Type B pancreatic cell (in vitro differentiated cells): ENCODE data around the gene KIZ. TPM values are rescaled to one million over a fixed set of nuclear protein-coding genes. Genes with fewer than 3 reads are reported as not detected.

ENCODE experiments used
- DNase-seq: peaks from one replicate; pipeline ENCODE4 v3.0.0; 2021; ENCODE audit warnings: mixed read lengths; ENCODE audit not compliant: unreplicated experiment; ENCODE audit errors: extremely low spot score
- H3K27ac Mint-ChIP-seq: 2 replicates; pipeline ENCODE4 v1.8.0; 2021; ENCODE audit warnings: mild to moderate bottlenecking, mixed read lengths
- H3K27me3 Mint-ChIP-seq: 2 replicates; pipeline ENCODE4 v1.8.0; 2021; ENCODE audit warnings: mixed read lengths
- H3K36me3 Mint-ChIP-seq: 2 replicates; pipeline ENCODE4 v1.8.0; 2021; ENCODE audit warnings: mixed read lengths
- H3K4me1 Mint-ChIP-seq: one replicate; pipeline ENCODE4 v1.8.0; 2021; ENCODE audit warnings: mixed read lengths; ENCODE audit not compliant: unreplicated experiment
- H3K4me3 Mint-ChIP-seq: 2 replicates; pipeline ENCODE4 v1.8.0; 2021; ENCODE audit warnings: mild to moderate bottlenecking, mixed read lengths
- H3K9me3 Mint-ChIP-seq: 2 replicates; pipeline ENCODE4 v1.8.0; 2021; ENCODE audit warnings: mixed read lengths
- CTCF ChIP-seq: fragments of 200-600 bp; sonication (generic); conservative IDR thresholded peaks from 2 replicates; pipeline ENCODE4 v1.5.0; 2021; ENCODE audit warnings: antibody characterized with exemption, mild to moderate bottlenecking
- long read RNA-seq: library from polyadenylated mRNA; unstranded; transcript quantifications from one replicate; pipeline ENCODE4 v2.0.0, GENCODE V29; 2020
- total RNA-seq: library from RNA; stranded (reverse); gene quantifications from 2 replicates; pipeline ENCODE4 v1.2.1, GENCODE V29; 2021; ENCODE audit warnings: low replicate concordance

Gene KIZ, protein sequence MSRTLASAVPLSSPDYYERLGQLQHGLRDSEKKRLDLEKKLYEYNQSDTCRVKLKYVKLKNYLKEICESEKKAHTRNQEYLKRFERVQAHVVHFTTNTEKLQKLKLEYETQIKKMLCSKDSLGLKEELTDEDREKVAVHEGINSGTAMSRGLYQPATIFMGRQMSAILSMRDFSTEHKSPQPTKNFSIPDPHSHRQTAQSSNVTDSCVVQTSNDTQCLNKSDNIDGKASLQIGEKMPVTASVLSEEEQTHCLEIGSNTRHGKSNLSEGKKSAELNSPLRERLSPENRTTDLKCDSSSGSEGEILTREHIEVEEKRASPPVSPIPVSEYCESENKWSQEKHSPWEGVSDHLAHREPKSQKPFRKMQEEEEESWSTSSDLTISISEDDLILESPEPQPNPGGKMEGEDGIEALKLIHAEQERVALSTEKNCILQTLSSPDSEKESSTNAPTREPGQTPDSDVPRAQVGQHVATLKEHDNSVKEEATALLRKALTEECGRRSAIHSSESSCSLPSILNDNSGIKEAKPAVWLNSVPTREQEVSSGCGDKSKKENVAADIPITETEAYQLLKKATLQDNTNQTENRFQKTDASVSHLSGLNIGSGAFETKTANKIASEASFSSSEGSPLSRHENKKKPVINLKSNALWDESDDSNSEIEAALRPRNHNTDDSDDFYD
- total RNA-seq = 13.8 and 15.5 TPM in 2 replicates
- long read RNA-seq, transcript KIZ-210 (13 exons, 2,130 nt) = major isoform, 35 of 54 reads
- long read RNA-seq, partial matches to known transcripts = 5 of 54 reads
- long read RNA-seq, other reads (novel, unspliced or antisense) = 12 of 54 reads

DNA sequence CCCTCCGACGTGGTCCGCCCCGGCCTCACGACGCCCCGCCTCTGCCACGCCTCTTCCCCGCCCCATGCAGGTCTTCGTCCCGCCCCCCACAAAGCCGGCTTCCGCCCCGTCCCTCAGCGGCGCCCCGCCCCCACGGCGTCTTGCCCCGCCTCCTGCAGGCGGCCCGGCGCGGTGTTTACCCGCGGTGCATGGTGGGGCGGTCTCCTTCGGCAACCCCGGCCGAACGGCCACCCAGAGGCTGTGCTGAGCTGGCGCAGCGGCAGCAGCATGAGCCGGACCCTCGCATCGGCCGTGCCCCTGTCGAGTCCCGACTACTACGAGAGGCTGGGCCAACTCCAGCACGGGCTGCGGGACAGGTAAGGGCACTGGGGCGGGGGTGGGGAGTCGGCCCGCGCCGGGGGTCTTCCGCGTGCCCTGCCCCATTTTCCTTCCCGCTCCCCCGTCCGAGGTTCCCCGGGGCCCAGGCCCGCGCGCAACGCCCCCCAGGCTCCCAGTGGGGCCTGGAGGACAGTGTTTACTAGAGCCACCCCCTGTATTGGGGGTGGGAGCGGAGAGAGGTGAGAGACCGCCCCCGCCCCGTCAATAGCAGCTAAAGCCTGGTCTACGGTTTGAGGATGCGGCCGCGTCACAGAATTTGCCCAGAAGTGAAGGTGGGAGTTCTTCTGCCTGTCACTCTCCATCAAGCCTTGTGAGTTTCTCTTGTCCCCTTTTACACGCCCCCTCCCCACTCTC is at the start of gene KIZ:
KIZ (plus strand) TSS at position 234 of the 732 bp plus-strand sequence; CDS start at position 268, 34 bp downstream.
- TF ChIP-seq CTCF = peak; percentile 66
- peaks cover 9% of the 10 kb centered on the region for H3K4me1 Mint-ChIP-seq
- no peaks in the 10 kb centered on the region for H3K36me3 Mint-ChIP-seq
- H3K27me3 Mint-ChIP-seq = no peaks in the 10 kb centered on the region
- H3K9me3 Mint-ChIP-seq = no peaks in the 10 kb centered on the region
- H3K27ac Mint-ChIP-seq = peak within 1 kb of the TSS; percentile 79
- peak; percentile 99 for DNase-seq
- peak within 1 kb of the TSS; percentile 91 for H3K4me3 Mint-ChIP-seq

DNA sequence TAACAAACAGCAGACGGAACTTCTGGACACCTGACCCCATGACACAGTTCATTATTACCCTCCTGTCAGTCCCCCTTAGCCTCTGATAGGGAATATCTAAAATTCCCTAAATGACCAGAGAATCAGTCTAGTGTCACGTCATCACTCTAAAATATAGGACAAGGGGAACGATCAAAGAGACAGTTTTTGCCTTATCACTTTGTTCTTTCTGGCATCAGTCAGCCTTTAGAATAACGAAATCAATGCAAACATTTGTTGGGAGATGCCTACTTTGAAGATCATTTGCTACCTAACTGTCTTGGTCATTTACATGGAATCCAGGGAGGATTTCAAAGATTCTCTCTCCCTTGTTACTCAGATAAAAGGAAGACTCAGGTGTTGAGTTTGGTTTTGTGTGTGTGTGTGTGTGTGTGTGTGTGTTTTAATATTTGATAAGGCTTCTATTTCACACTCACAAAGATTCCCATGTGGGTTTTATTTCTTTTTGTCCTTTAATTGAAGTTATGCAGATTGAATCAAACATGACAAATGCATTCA is 48.0 kb upstream of the KIZ start:
- H3K27ac Mint-ChIP-seq = no peak overlapping the region
- H3K9me3 Mint-ChIP-seq = no peaks in the 10 kb centered on the region
- DNase-seq = no peak
- H3K36me3 Mint-ChIP-seq = no peaks in the 10 kb centered on the region
- no peak for TF ChIP-seq CTCF
- H3K27me3 Mint-ChIP-seq = peaks cover 33% of the 10 kb centered on the region
- H3K4me1 Mint-ChIP-seq = no peaks in the 10 kb centered on the region
- no peak overlapping the region for H3K4me3 Mint-ChIP-seq

DNA sequence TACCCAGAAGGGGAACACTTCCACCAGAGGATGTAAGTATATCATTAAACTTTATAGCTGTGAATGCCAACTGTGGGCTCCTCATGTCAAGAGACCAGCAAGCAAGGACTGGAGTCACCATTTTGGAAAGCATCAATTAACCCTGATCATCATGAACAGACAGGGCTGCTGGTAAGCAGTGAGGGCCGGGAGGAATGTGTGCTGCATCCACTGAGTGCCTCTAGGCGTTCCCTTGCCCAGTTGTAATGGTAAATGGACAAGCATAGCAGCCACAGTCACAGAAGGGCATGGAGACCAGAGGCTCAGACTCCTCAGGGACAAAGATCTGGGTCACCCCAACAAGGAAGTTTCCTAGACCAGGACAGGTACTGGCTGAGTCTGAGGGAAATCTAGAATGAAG is 43.3 kb upstream of the KIZ start:
- Mint-ChIP-seq H3K9me3 (no peaks in the 10 kb centered on the region), H3K36me3 (no peaks in the 10 kb centered on the region), H3K27ac (no peak overlapping the region), H3K4me1 (no peaks in the 10 kb centered on the region), H3K4me3 (no peak overlapping the region), H3K27me3 (peaks cover 45% of the 10 kb centered on the region)
- TF ChIP-seq CTCF = no peak
- DNase-seq = no peak

GRCh38 chr20:21083825-21084325 is 42.0 kb upstream of the KIZ start:
- Mint-ChIP-seq H3K27ac (no peak overlapping the region), H3K27me3 (peaks cover 49% of the 10 kb centered on the region), H3K4me3 (no peak overlapping the region), H3K4me1 (no peaks in the 10 kb centered on the region), H3K9me3 (no peaks in the 10 kb centered on the region), H3K36me3 (no peaks in the 10 kb centered on the region)
- TF ChIP-seq CTCF = no peak
- no peak for DNase-seq

- H3K9me3 Mint-ChIP-seq = no peaks in the 10 kb centered on the region
- no peak for DNase-seq
- peaks cover 68% of the 10 kb centered on the region for H3K27me3 Mint-ChIP-seq
- peaks cover 7% of the 10 kb centered on the region for H3K4me1 Mint-ChIP-seq
- TF ChIP-seq CTCF = no peak
- H3K36me3 Mint-ChIP-seq = no peaks in the 10 kb centered on the region
- H3K27ac Mint-ChIP-seq = no peak overlapping the region
- no peak overlapping the region for H3K4me3 Mint-ChIP-seq
Observed at GRCh38 chr20:21087862-21088540, 37.9 kb upstream of the KIZ start.
